WTC11 (cell line): ENCODE measurements around the gene CTCFL. TPM values are rescaled to one million over a fixed set of nuclear protein-coding genes. Genes with fewer than 3 reads are reported as not detected.

Experiments
- ATAC-seq: fragments of 200-7000 bp; cut with Tn5 transposase; 2 replicates; pipeline ENCODE4 v1.10.0; 2021; ENCODE audit warnings: mild to moderate bottlenecking, moderate library complexity
- CTCF ChIA-PET: fragments of 300-600 bp; sonication (Branson Sonifier 250); formaldehyde crosslinking; loops from one replicate; lab custom pipeline; 2021; ENCODE audit warnings: antibody characterized with exemption; lab: Charles Lee
- POLR2A ChIA-PET: fragments of 350-600 bp; sonication (Branson Sonifier 250); formaldehyde crosslinking; loops from one replicate; lab custom pipeline; 2021; ENCODE audit warnings: antibody characterized with exemption; lab: Charles Lee
- DNase-seq: peaks from one replicate; pipeline ENCODE4 v3.0.0; 2021; ENCODE audit warnings: low spot score
- H3K27ac Mint-ChIP-seq: 2 replicates; pipeline ENCODE4 v1.8.0; 2021; ENCODE audit warnings: mixed read lengths
- H3K27me3 Mint-ChIP-seq: 2 replicates; pipeline ENCODE4 v1.8.0; 2021; ENCODE audit warnings: low read depth, mild to moderate bottlenecking, moderate library complexity, mixed read lengths
- H3K36me3 Mint-ChIP-seq: 2 replicates; pipeline ENCODE4 v1.8.0; 2021; ENCODE audit warnings: mixed read lengths
- H3K4me1 Mint-ChIP-seq: 2 replicates; pipeline ENCODE4 v1.8.0; 2022; ENCODE audit warnings: mixed read lengths
- H3K4me3 Mint-ChIP-seq: 2 replicates; pipeline ENCODE4 v1.8.0; 2021; ENCODE audit warnings: mild to moderate bottlenecking, moderate library complexity, mixed read lengths
- H3K9me3 Mint-ChIP-seq: 2 replicates; pipeline ENCODE4 v1.8.0; 2021; ENCODE audit warnings: mixed read lengths
- ATF3 ChIP-seq: sonication (generic); formaldehyde crosslinking; conservative IDR thresholded peaks from 2 replicates; pipeline ENCODE4 v1.8.1; 2022; ENCODE audit warnings: mild to moderate bottlenecking, missing genetic modification reagents
- CBFB ChIP-seq: sonication (generic); formaldehyde crosslinking; IDR thresholded peaks from 2 replicates; pipeline ENCODE4 v1.8.1; 2022; ENCODE audit warnings: mild to moderate bottlenecking, low read depth, missing genetic modification reagents
- CDX4 ChIP-seq: fragments of 250-450 bp; sonication (Bioruptor Pico); IDR thresholded peaks from 2 replicates; pipeline ENCODE4 v1.9.0; 2021; ENCODE audit warnings: moderate library complexity, mild to moderate bottlenecking, inconsistent platforms, borderline replicate concordance
- EMX1 ChIP-seq: fragments of 250-450 bp; sonication (Bioruptor Pico); IDR thresholded peaks from 2 replicates; pipeline ENCODE4 v1.8.0; 2021; ENCODE audit warnings: mild to moderate bottlenecking
- FOXP4 ChIP-seq: sonication (generic); formaldehyde crosslinking; IDR thresholded peaks from 2 replicates; pipeline ENCODE4 v1.8.0; 2022; ENCODE audit warnings: mild to moderate bottlenecking, missing genetic modification reagents
- HMGXB4 ChIP-seq: sonication (generic); formaldehyde crosslinking; IDR thresholded peaks from 2 replicates; pipeline ENCODE4 v1.8.1; 2023; ENCODE audit warnings: mild to moderate bottlenecking, moderate library complexity, missing genetic modification reagents
- IRF1 ChIP-seq: sonication (generic); formaldehyde crosslinking; IDR thresholded peaks from 2 replicates; pipeline ENCODE4 v1.8.0; 2023; ENCODE audit warnings: missing genetic modification reagents
- JUN ChIP-seq: sonication (generic); formaldehyde crosslinking; IDR thresholded peaks from 2 replicates; pipeline ENCODE4 v1.8.0; 2023; ENCODE audit warnings: mild to moderate bottlenecking, missing genetic modification reagents
- NR1H2 ChIP-seq: sonication (generic); formaldehyde crosslinking; IDR thresholded peaks from 2 replicates; pipeline ENCODE4 v1.9.0; 2021; ENCODE audit warnings: mild to moderate bottlenecking, moderate library complexity, missing genetic modification reagents
- TEAD1 ChIP-seq: sonication (generic); formaldehyde crosslinking; IDR thresholded peaks from 2 replicates; pipeline ENCODE4 v1.8.0; 2022; ENCODE audit warnings: mild to moderate bottlenecking, missing genetic modification reagents
- ZMAT4 ChIP-seq: fragments of 250-450 bp; sonication (Bioruptor Pico); IDR thresholded peaks from 2 replicates; pipeline ENCODE4 v1.9.0; 2021; ENCODE audit warnings: mild to moderate bottlenecking
- ZNF138 ChIP-seq: sonication (generic); formaldehyde crosslinking; conservative IDR thresholded peaks from 2 replicates; pipeline ENCODE4 v1.8.1; 2022; ENCODE audit warnings: mild to moderate bottlenecking, moderate library complexity, missing genetic modification reagents
- ZNF219 ChIP-seq: sonication (generic); formaldehyde crosslinking; IDR thresholded peaks from 2 replicates; pipeline ENCODE4 v1.8.0; 2023; ENCODE audit warnings: missing genetic modification reagents, mild to moderate bottlenecking, borderline replicate concordance
- ZNF317 ChIP-seq: sonication (generic); formaldehyde crosslinking; IDR thresholded peaks from 2 replicates; pipeline ENCODE4 v1.8.1; 2023; ENCODE audit warnings: low read depth, mild to moderate bottlenecking, moderate library complexity, missing genetic modification reagents, borderline replicate concordance
- ZNF423 ChIP-seq: fragments of 250-450 bp; sonication (Bioruptor Pico); IDR thresholded peaks from 2 replicates; pipeline ENCODE4 v2.1.2; 2022; ENCODE audit warnings: mild to moderate bottlenecking, moderate library complexity
- ZNF512 ChIP-seq: sonication (generic); formaldehyde crosslinking; IDR thresholded peaks from 2 replicates; pipeline ENCODE4 v1.8.1; 2022; ENCODE audit warnings: missing genetic modification reagents, borderline replicate concordance
- ZNF532 ChIP-seq: fragments of 250-450 bp; sonication (Bioruptor Pico); IDR thresholded peaks from 2 replicates; pipeline ENCODE4 v1.9.0; 2021; ENCODE audit warnings: mild to moderate bottlenecking, borderline replicate concordance
- total RNA-seq: library from RNA; stranded (reverse); gene quantifications from 3 replicates; pipeline ENCODE4 v1.2.3, GENCODE V29; 2021

CTCFL gene
- total RNA-seq, 1 experiment from 2014 or later, result 0.70 TPM

GRCh38 chr20:57573242-57573641 is 48.3 kb upstream of the CTCFL start (continued):
- TF ChIP-seq FOXP4, result no peak

- ChIA-PET POLR2A (no interaction called here), CTCF (interaction anchor here (1.0 to 2.1 kb wide), 5 partner anchors 10 to 63 kb away, joined by 3 to 7 read pairs (median 5); no protein-coding TSS in a partner anchor)
- Mint-ChIP-seq H3K4me3 (no peak overlapping the region), H3K27ac (no peak overlapping the region), H3K4me1 (peaks cover 33% of the 10 kb centered on the region), H3K27me3 (peaks cover 4% of the 10 kb centered on the region), H3K36me3 (no peaks in the 10 kb centered on the region), H3K9me3 (no peaks in the 10 kb centered on the region)
- TF ChIP-seq ZNF219 (no peak), ZNF317 (CRISPR knock-in tag) (no peak), CDX4 (CRISPR knock-in tag) (no peak)
- DNase-seq (no peak), ATAC-seq (no peak)
Observed at GRCh38 chr20:57571782-57572416, 47.0 kb upstream of the CTCFL start.

- Mint-ChIP-seq H3K9me3 (no peaks in the 10 kb centered on the region), H3K4me1 (peaks cover 33% of the 10 kb centered on the region), H3K4me3 (no peak overlapping the region), H3K27me3 (peaks cover 4% of the 10 kb centered on the region), H3K27ac (no peak overlapping the region), H3K36me3 (no peaks in the 10 kb centered on the region)
- TF ChIP-seq NR1H2 (CRISPR knock-in tag) (no peak), ZNF512 (no peak), ZNF138 (CRISPR knock-in tag) (no peak), FOXP4 (no peak), ZMAT4 (CRISPR knock-in tag) (no peak), IRF1 (CRISPR knock-in tag) (no peak), ZNF532 (CRISPR knock-in tag) (no peak), ZNF423 (CRISPR knock-in tag) (no peak), HMGXB4 (CRISPR knock-in tag) (no peak), JUN (CRISPR knock-in tag) (no peak), EMX1 (CRISPR knock-in tag) (no peak), CBFB (CRISPR knock-in tag) (no peak), ATF3 (CRISPR knock-in tag) (no peak), TEAD1 (CRISPR knock-in tag) (no peak)
- DNase-seq, result no peak
- CTCF ChIA-PET, result interaction anchor here (1.5 kb wide), 1 partner anchor 11 kb away, joined by 4 read pairs; no protein-coding TSS in a partner anchor
- no peak for ATAC-seq
- POLR2A ChIA-PET, result no interaction called here
Observed at GRCh38 chr20:57570920-57571319, 46.0 kb upstream of the CTCFL start.
